Prostate gland (tissue), 2 donors: ENCODE results near the gene MAPKAP1.

Source experiments
- CTCF ChIP-seq, 4 experiments: fragments of 200-600 bp in 2 of 4; fragments of 450-650 bp in 2 of 4; sonication (generic) in 2 of 4; IDR thresholded peaks; 1 replicate in 3 of 4; 2 replicates in 1 of 4; pipeline ENCODE4 v1.5.1; 2016 to 2019; ENCODE audit warnings: antibody characterized with exemption in 4 of 4, mild to moderate bottlenecking in 2 of 4, moderate library complexity in 2 of 4
- POLR2AphosphoS5 ChIP-seq: sonication (generic); formaldehyde crosslinking; IDR thresholded peaks from one replicate; pipeline ENCODE4 v1.6.1; 2017; ENCODE audit warnings: antibody characterized with exemption

GRCh38 chr9:125525921-125526631 is 180.9 kb downstream of the MAPKAP1 start:
- TF ChIP-seq CTCF (IDR thresholded peaks at IDR 0.05) (no peak), POLR2AphosphoS5 (no peak)
